ENCODE results near the gene FBXO40.

The FBXO40 gene

GRCh38 chr3:121604759-121605158 is 11.6 kb downstream of the FBXO40 start:
- DNase-seq (ENCODE audit: insufficient read length, low spot score) (no peak), FAIRE-seq (no peak)

GRCh38 chr3:121606106-121606505 is 12.9 kb downstream of the FBXO40 start:
- DNase-seq (ENCODE audit: insufficient read length, low spot score) = no peak
- no peak for FAIRE-seq

GRCh38 chr3:121619691-121620090 is 26.5 kb downstream of the FBXO40 start:
- DNase-seq (ENCODE audit: insufficient read length, low spot score) (no peak), FAIRE-seq (no peak)

GRCh38 chr3:121621491-121621890 is 28.3 kb downstream of the FBXO40 start:
- FAIRE-seq (no peak), DNase-seq (ENCODE audit: insufficient read length, low spot score) (no peak)

- no peak for FAIRE-seq
- no peak for DNase-seq (ENCODE audit: insufficient read length, low spot score)
These were observed 31.1 kb downstream of the FBXO40 start for GRCh38 chr3:121624147-121624899.

DNA sequence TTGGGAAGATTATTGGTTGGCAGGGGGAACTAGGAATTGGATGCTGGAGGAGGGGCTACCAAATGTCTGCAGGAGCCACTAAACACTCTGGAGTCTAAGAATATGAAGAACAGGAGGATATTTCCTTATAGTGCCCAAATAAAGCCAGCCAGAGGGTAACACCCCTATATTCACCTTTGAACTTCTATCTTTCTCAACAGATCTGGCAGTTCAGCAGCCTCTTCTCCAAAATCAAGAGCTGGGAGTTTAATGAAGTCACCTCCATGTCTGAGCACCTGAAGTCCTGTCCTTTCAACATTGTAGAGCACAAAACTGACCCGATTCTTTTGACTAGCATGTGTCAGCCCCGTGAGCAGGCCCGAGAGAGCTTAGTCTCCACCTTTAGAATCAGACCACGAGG is 33.3 kb downstream of the FBXO40 start:
- FAIRE-seq (no peak), DNase-seq (ENCODE audit: insufficient read length, low spot score) (no peak)

DNA sequence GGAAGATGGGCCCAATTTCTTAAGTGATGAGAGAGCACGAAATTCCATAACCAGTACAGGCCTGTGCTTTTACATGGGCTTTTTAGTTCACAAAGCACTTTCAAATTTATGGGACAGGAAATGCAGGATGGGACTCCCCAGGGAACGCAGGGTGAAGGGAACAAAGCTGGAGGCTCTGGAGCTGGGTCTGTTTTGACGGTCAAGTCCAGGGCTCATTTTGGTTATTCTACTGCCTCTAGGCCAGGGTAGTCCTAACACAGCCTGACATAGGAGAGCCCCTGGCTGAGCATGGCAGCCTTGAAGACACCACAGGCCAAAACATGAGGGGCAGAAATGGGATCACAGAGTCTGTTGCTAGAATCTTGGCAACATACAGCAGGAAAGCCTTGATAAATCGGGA is 34.0 kb downstream of the FBXO40 start:
- no peak for FAIRE-seq
- DNase-seq (ENCODE audit: insufficient read length, low spot score) = no peak

DNA sequence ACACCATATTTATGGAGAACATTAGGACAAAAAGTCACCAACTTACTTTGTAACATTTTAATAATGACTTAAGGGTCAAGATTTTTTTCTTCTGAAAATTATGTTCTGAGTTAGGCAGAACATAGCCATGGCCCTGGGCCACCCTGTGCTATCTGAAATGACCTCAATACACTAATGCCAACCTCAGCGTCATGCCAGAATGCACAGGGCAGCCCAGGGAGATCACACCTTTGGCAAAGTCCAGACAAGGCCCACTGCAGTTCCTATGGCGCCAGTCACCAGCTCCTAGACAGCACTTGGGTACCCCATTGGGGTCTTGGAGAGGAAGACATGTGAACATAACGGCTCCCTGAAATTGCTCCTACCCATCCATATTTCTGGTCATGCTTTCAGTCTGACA is 34.4 kb downstream of the FBXO40 start:
- FAIRE-seq (no peak), DNase-seq (ENCODE audit: insufficient read length, low spot score) (no peak)

- no peak for DNase-seq (ENCODE audit: insufficient read length, low spot score)
- FAIRE-seq = no peak
These were observed 36.4 kb downstream of the FBXO40 start for GRCh38 chr3:121629601-121630000.

- no peak for DNase-seq (ENCODE audit: insufficient read length, low spot score)
- FAIRE-seq = no peak
These were observed 37.2 kb downstream of the FBXO40 start for GRCh38 chr3:121630355-121630754.

GRCh38 chr3:121637922-121638321 is 44.7 kb downstream of the FBXO40 start:
- FAIRE-seq = no peak
- DNase-seq (ENCODE audit: insufficient read length, low spot score) = no peak

GRCh38 chr3:121641127-121641526 is 47.9 kb downstream of the FBXO40 start:
- FAIRE-seq (no peak), DNase-seq (ENCODE audit: insufficient read length, low spot score) (no peak)

- no peak for DNase-seq (ENCODE audit: insufficient read length, low spot score)
- no peak for FAIRE-seq
These were observed 49.6 kb downstream of the FBXO40 start for GRCh38 chr3:121642601-121643314.

GRCh38 chr3:121645054-121645453 is 51.9 kb downstream of the FBXO40 start:
- FAIRE-seq = no peak
- no peak for DNase-seq (ENCODE audit: insufficient read length, low spot score)

DNA sequence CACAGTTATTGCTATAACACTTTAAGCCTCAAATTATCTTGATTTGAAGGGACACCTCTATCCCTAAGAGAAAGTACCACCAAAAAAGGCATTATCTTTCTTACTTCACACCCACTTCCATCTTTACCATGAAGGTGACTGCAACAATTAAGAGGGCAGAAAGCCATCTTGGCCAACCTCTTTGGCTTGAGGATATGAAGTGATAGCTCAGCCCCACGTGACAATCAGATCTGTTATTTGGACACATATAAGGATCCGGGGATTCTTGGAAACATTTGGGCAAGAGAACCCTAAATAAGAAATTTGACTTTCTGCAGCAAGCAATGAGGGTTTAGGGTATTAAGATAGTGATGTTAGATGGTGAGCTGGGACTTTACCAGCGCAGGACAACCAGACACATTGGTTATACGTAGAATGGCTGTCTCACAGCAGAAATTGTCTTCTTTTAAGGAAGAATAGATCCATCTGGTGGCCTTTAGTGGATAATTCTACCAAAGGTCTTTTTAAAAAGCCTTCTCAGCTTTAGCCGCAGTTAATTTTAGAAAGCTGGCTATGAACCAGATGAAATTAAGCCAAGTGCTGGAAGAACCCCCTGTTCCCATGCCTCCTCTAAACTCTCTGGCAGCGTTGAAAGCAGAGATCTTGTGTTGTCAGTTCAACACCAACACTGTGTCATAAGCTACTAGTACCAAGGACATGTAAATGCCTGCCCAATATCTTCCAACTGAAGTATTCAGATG is 55.2 kb downstream of the FBXO40 start:
- FAIRE-seq (no peak), DNase-seq (ENCODE audit: insufficient read length, low spot score) (no peak)

DNA sequence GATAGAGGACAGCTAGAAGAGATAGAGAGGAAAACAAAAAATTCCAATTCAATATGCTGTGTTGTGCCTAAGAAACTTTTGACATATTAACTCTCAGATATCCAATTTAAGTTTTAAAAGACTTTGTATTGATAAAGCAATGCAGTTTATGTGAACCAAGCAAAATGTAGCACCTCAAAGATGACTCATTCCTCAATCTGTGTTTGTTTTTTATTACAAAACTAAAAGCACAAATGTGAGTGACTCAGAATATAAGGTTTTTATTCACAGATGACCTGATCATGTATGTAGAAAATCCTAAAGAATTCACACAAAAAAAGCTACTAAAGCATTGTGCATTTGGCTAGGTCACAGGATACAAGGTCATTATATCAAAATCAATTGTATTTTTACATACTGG is 56.5 kb downstream of the FBXO40 start:
- no peak for FAIRE-seq
- DNase-seq (ENCODE audit: insufficient read length, low spot score) = no peak

DNA sequence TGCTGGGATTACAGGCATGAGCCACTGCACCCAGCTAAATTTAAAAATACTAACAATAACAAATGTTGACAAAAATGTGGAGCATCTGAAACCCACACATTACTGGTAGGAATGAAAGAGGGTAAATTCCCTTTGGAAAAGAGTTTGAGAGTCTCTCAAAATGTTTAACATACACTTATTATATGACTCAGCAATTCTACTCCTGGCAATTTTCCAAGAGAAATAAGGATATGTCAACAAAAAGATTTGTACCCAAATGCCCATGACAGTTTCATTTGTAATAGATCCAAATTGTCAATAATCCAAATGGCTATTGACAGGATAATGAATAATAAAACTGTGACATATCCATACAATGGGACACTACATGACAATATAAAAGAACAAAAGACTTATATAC is 58.5 kb downstream of the FBXO40 start:
- DNase-seq (ENCODE audit: insufficient read length, low spot score) = no peak
- no peak for FAIRE-seq

GRCh38 chr3:121654493-121655385 is 61.6 kb downstream of the FBXO40 start:
- FAIRE-seq = no peak
- DNase-seq (ENCODE audit: insufficient read length, low spot score) = no peak

DNA sequence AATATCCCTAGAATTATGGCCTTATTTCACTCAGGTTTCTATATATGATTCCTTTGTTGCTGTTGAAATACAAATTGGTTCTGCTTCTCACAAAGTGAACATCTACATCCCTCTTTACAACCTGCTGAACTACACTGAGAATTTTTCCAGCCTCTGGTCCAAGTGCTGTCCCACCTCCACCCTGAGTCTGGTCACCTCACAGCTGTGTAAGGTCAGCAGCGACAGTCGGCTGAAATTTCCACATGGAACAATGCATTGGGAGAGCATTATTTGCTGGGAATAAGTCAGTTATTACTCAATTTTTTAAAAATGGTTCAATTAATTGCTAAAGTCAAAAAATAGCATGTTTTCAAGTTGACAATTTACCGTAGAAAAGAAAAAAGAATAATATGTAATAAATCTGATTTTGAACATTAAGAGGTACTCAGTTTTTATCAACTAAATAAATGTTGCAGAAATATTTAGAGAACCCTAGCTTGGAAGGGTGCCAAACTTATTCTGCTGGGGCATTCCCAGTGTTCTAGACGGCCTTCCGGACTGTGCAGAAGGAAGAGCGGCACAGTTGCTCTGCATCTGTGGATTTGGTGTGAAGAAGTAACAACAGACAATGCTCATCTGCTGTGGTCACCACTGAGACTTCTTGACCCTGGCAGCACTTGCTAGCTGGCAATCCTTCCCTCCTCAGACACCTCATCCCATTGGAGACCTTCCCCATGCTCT is 65.7 kb downstream of the FBXO40 start:
- FAIRE-seq = no peak

GRCh38 chr3:121659586-121659985 is 66.4 kb downstream of the FBXO40 start:
- FAIRE-seq = no peak
- DNase-seq (ENCODE audit: insufficient read length, low spot score) = no peak

More for the DNA sequence above, 65.7 kb downstream of the FBXO40 start:
- DNase-seq (ENCODE audit: insufficient read length, low spot score) = no peak

All from HTR-8/SVneo (cell line).